GM08714 (cell line): ENCODE data around the gene OR6Q1.

Source experiments
- H3K4me3 ChIP-seq: fragments of 200-500 bp; sonication (Bioruptor generic); 2 replicates; pipeline ENCODE4 v1.5.1; 2014; ENCODE audit warnings: mild to moderate bottlenecking, low read length, inconsistent platforms
- ZNF274 ChIP-seq: IDR thresholded peaks from 2 replicates; pipeline ENCODE4 v1.6.1; 2012; ENCODE audit warnings: mild to moderate bottlenecking, low read depth, low read length

OR6Q1 gene

GRCh38 chr11:58028687-58029411, 1.9 kb upstream of the OR6Q1 start:
- H3K4me3 ChIP-seq: no peak overlapping the region
- TF ChIP-seq ZNF274: no peak

- H3K4me3 ChIP-seq: no peak overlapping the region
Observed at GRCh38 chr11:58034471-58034870, 3.7 kb downstream of the OR6Q1 start.

GRCh38 chr11:58039589-58039988, 8.8 kb downstream of the OR6Q1 start:
- no peak for TF ChIP-seq ZNF274
- H3K4me3 ChIP-seq: no peak overlapping the region

More at GRCh38 chr11:58034471-58034870, 3.7 kb downstream of the OR6Q1 start:
- no peak for TF ChIP-seq ZNF274

GRCh38 chr11:58043379-58043778, 12.6 kb downstream of the OR6Q1 start:
- no peak for TF ChIP-seq ZNF274
- H3K4me3 ChIP-seq: no peak overlapping the region

- no peak for TF ChIP-seq ZNF274
- no peak overlapping the region for H3K4me3 ChIP-seq
Observed at GRCh38 chr11:58046231-58046630, 15.5 kb downstream of the OR6Q1 start.

GRCh38 chr11:58047818-58048217, 17.1 kb downstream of the OR6Q1 start:
- TF ChIP-seq ZNF274: no peak
- no peak overlapping the region for H3K4me3 ChIP-seq

GRCh38 chr11:58055806-58056401, 25.2 kb downstream of the OR6Q1 start:
- no peak overlapping the region for H3K4me3 ChIP-seq
- no peak for TF ChIP-seq ZNF274

- no peak for TF ChIP-seq ZNF274
- H3K4me3 ChIP-seq: no peak overlapping the region
Observed at GRCh38 chr11:58057481-58057880, 26.7 kb downstream of the OR6Q1 start.

GRCh38 chr11:58058276-58059006, 27.7 kb downstream of the OR6Q1 start:
- H3K4me3 ChIP-seq: no peak overlapping the region
- TF ChIP-seq ZNF274: no peak

GRCh38 chr11:58059007-58059350, 28.2 kb downstream of the OR6Q1 start:
- no peak overlapping the region for H3K4me3 ChIP-seq
- no peak for TF ChIP-seq ZNF274

- no peak for TF ChIP-seq ZNF274
- H3K4me3 ChIP-seq: no peak overlapping the region
Observed at GRCh38 chr11:58060535-58060934, 29.8 kb downstream of the OR6Q1 start.

GRCh38 chr11:58060939-58061672, 30.4 kb downstream of the OR6Q1 start:
- no peak overlapping the region for H3K4me3 ChIP-seq
- no peak for TF ChIP-seq ZNF274

GRCh38 chr11:58061813-58062212, 31.1 kb downstream of the OR6Q1 start:
- no peak overlapping the region for H3K4me3 ChIP-seq
- no peak for TF ChIP-seq ZNF274

GRCh38 chr11:58067685-58068084, 36.9 kb downstream of the OR6Q1 start:
- TF ChIP-seq ZNF274: no peak
- H3K4me3 ChIP-seq: no peak overlapping the region
